ENCODE results near the gene FOXP1. TPM values are rescaled to one million over a fixed set of nuclear protein-coding genes. Genes with fewer than 3 reads are reported as not detected.

The FOXP1 gene
- total and polyA plus RNA-seq, 2 experiments from 2014 or later = 37.4 to 59.9 TPM

- Histone ChIP-seq H3K9me2 (ENCODE audit: insufficient read depth) (no peaks in the 10 kb centered on the region), H3K4me2 (ENCODE audit: unreplicated experiment) (no peak overlapping the region), H4K20me1 (ENCODE audit: insufficient read depth) (0 out of 2 replicates have a peak, but pooled peaks cover 4% of the 10 kb centered on the region), H3F3A (ENCODE audit: insufficient read depth) (no peaks in the 10 kb centered on the region), H3K4me3 (no peak overlapping the region), H3K9me3 (ENCODE audit: low read depth) (no peaks in the 10 kb centered on the region), H3K9ac (no peak overlapping the region), H2AFZ (no peak overlapping the region), H3K36me3 (ENCODE audit: low read depth) (no peaks in the 10 kb centered on the region), H3K27me3 (replicated peaks; ENCODE audit: insufficient read depth) (no peaks in the 10 kb centered on the region), H3K4me1 (ENCODE audit: insufficient read depth) (no peaks in the 10 kb centered on the region), H3K27ac (no peak overlapping the region), H3K79me2 (ENCODE audit: insufficient read depth) (peaks cover 6% of the 10 kb centered on the region; the same call in 1 of the 2 replicates)
- in situ Hi-C loops (cut with MboI) = no loop called here
- no peak for DNase-seq
- 93 to 97% methylated on average over 2 of the region's 2 CpGs for WGBS, 2 experiments (ENCODE audit: low coverage in 1 of 2, low lambda C conversion rate in 2 of 2, missing lambda C conversion rate in 2 of 2)
- no peak for TF ChIP-seq EZH2 (IDR thresholded peaks at IDR 0.05; ENCODE audit: insufficient read depth, poor library complexity, severe bottlenecking)
Observed at GRCh38 chr3:71348831-71349230, 234.7 kb downstream of the FOXP1 start.

- no peaks in the 10 kb centered on the region for H3K36me3 ChIP-seq (ENCODE audit: low read depth)
- H3K9me3 ChIP-seq (ENCODE audit: low read depth) = no peaks in the 10 kb centered on the region
- H2AFZ ChIP-seq = no peak overlapping the region
- no peaks in the 10 kb centered on the region for H3K4me1 ChIP-seq (ENCODE audit: insufficient read depth)
- TF ChIP-seq EZH2phosphoT487 (IDR thresholded peaks at IDR 0.05; ENCODE audit: insufficient read depth, low read depth) (no peak), EZH2 (IDR thresholded peaks at IDR 0.05; ENCODE audit: insufficient read depth, poor library complexity, severe bottlenecking) (no peak)
- no peaks in the 10 kb centered on the region for H3F3A ChIP-seq (ENCODE audit: insufficient read depth)
- 86 to 92% methylated on average over 7 to 9 of the region's 9 CpGs for WGBS, 2 experiments (ENCODE audit: low coverage in 1 of 2, low lambda C conversion rate in 2 of 2, missing lambda C conversion rate in 2 of 2)
- H3K4me3 ChIP-seq = no peak overlapping the region
- no peak overlapping the region for H3K27ac ChIP-seq
- H3K79me2 ChIP-seq (ENCODE audit: insufficient read depth) = peaks cover 8% of the 10 kb centered on the region
- in situ Hi-C loops (cut with MboI) = no loop called here
- no peak overlapping the region for H3K9ac ChIP-seq
- H4K20me1 ChIP-seq (ENCODE audit: insufficient read depth) = 0 out of 2 replicates have a peak, but pooled peaks cover 4% of the 10 kb centered on the region
- H3K27me3 ChIP-seq (replicated peaks; ENCODE audit: insufficient read depth) = no peaks in the 10 kb centered on the region
- H3K4me2 ChIP-seq (ENCODE audit: unreplicated experiment) = no peak overlapping the region
- DNase-seq = no peak
- H3K9me2 ChIP-seq (ENCODE audit: insufficient read depth) = no peaks in the 10 kb centered on the region
Observed at GRCh38 chr3:71348001-71348632, 235.4 kb downstream of the FOXP1 start.

- in situ Hi-C loops (cut with MboI) = no loop called here
- peaks cover 15% of the 10 kb centered on the region for H3K4me1 ChIP-seq (ENCODE audit: insufficient read depth)
- no peak for TF ChIP-seq EZH2phosphoT487 (IDR thresholded peaks at IDR 0.05; ENCODE audit: insufficient read depth, low read depth)
- TF ChIP-seq EZH2 (IDR thresholded peaks at IDR 0.05; ENCODE audit: insufficient read depth, poor library complexity, severe bottlenecking) = no peak
- no peak overlapping the region for H3K27ac ChIP-seq
- H3F3A ChIP-seq (ENCODE audit: insufficient read depth) = peaks cover 13% of the 10 kb centered on the region
- H3K9me2 ChIP-seq (ENCODE audit: insufficient read depth) = no peaks in the 10 kb centered on the region
- H3K36me3 ChIP-seq (ENCODE audit: low read depth) = no peaks in the 10 kb centered on the region
- H3K4me2 ChIP-seq (ENCODE audit: unreplicated experiment) = no peak overlapping the region
- peaks cover 16% of the 10 kb centered on the region for H3K79me2 ChIP-seq (ENCODE audit: insufficient read depth)
- no peaks in the 10 kb centered on the region for H3K27me3 ChIP-seq (replicated peaks; ENCODE audit: insufficient read depth)
- H3K9me3 ChIP-seq (ENCODE audit: low read depth) = no peaks in the 10 kb centered on the region
- 0 out of 2 replicates have a peak, but pooled peaks cover 4% of the 10 kb centered on the region for H4K20me1 ChIP-seq (ENCODE audit: insufficient read depth)
- H3K4me3 ChIP-seq = no peak overlapping the region
- 94 to 97% methylated on average over 4 of the region's 4 CpGs for WGBS, 2 experiments (ENCODE audit: low coverage in 1 of 2, low lambda C conversion rate in 2 of 2, missing lambda C conversion rate in 2 of 2)
- no peak overlapping the region for H2AFZ ChIP-seq
- no peak overlapping the region for H3K9ac ChIP-seq
- DNase-seq = no peak
Observed at GRCh38 chr3:71346061-71346460, 237.5 kb downstream of the FOXP1 start.

- in situ Hi-C loops (cut with MboI) = no loop called here
Observed at GRCh38 chr3:71345429-71346040, 238.0 kb downstream of the FOXP1 start.

More at GRCh38 chr3:71345429-71346040, 238.0 kb downstream of the FOXP1 start:
- H3K27me3 ChIP-seq (replicated peaks; ENCODE audit: insufficient read depth) = no peaks in the 10 kb centered on the region
- H3K4me2 ChIP-seq (ENCODE audit: unreplicated experiment) = no peak overlapping the region
- H2AFZ ChIP-seq = no peak overlapping the region
- no peaks in the 10 kb centered on the region for H3K9me2 ChIP-seq (ENCODE audit: insufficient read depth)
- TF ChIP-seq EZH2phosphoT487 (IDR thresholded peaks at IDR 0.05; ENCODE audit: insufficient read depth, low read depth) = no peak
- no peak for TF ChIP-seq EZH2 (IDR thresholded peaks at IDR 0.05; ENCODE audit: insufficient read depth, poor library complexity, severe bottlenecking)
- H3K4me1 ChIP-seq (ENCODE audit: insufficient read depth) = peaks cover 15% of the 10 kb centered on the region
- peak; percentile 50 for DNase-seq
- H3K79me2 ChIP-seq (ENCODE audit: insufficient read depth) = peaks cover 16% of the 10 kb centered on the region
- no peaks in the 10 kb centered on the region for H3K36me3 ChIP-seq (ENCODE audit: low read depth)
- H3K4me3 ChIP-seq = no peak overlapping the region
- no peak overlapping the region for H3K27ac ChIP-seq
- no peak overlapping the region for H3K9ac ChIP-seq
- 0 out of 2 replicates have a peak, but pooled peaks cover 4% of the 10 kb centered on the region for H4K20me1 ChIP-seq (ENCODE audit: insufficient read depth)
- 30 to 38% methylated on average over 5 of the region's 5 CpGs for WGBS, 2 experiments (ENCODE audit: low coverage in 1 of 2, low lambda C conversion rate in 2 of 2, missing lambda C conversion rate in 2 of 2)
- peaks cover 18% of the 10 kb centered on the region for H3F3A ChIP-seq (ENCODE audit: insufficient read depth)
- H3K9me3 ChIP-seq (ENCODE audit: low read depth) = no peaks in the 10 kb centered on the region
